NCI-H69 (cell line): ENCODE data around the gene TTYH3.

ENCODE experiments used
- DNase-seq: peaks from one replicate; lab custom pipeline; 2025; lab: John Stamatoyannopoulos, UW

The TTYH3 gene

GRCh38 chr7:2649139-2649838, 17.5 kb downstream of the TTYH3 start:
- no peak for DNase-seq

- DNase-seq, result no peak
Measured at GRCh38 chr7:2649991-2650390, 18.2 kb downstream of the TTYH3 start.

DNA sequence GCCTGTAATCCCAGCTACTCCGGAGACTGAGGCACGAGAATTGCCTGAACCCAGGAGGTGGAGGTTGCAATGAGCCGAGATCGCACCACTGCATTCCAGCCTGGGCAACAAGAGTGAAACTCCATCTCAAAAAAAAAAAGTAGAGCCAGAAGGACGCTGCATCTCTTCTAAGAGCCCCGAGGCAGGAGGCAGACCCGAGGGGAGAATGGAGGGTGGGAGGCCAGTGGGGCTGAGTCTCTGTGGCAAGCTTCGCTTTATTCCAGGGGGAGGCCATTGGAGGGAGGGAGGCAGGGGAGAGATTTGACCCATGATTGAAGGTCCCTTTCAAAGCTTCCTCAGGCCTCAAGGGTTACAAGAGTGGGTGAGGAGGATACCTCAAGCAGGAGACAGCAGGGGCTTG, 18.7 kb downstream of the TTYH3 start:
- no peak for DNase-seq

- DNase-seq, result peak; percentile 22
Measured at GRCh38 chr7:2651336-2651735, 19.6 kb downstream of the TTYH3 start.

GRCh38 chr7:2651847-2652735, 20.3 kb downstream of the TTYH3 start:
- DNase-seq, result no peak

GRCh38 chr7:2652736-2653060, 20.9 kb downstream of the TTYH3 start:
- no peak for DNase-seq

GRCh38 chr7:2654059-2654458, 22.3 kb downstream of the TTYH3 start:
- DNase-seq, result peak; percentile 35

DNA sequence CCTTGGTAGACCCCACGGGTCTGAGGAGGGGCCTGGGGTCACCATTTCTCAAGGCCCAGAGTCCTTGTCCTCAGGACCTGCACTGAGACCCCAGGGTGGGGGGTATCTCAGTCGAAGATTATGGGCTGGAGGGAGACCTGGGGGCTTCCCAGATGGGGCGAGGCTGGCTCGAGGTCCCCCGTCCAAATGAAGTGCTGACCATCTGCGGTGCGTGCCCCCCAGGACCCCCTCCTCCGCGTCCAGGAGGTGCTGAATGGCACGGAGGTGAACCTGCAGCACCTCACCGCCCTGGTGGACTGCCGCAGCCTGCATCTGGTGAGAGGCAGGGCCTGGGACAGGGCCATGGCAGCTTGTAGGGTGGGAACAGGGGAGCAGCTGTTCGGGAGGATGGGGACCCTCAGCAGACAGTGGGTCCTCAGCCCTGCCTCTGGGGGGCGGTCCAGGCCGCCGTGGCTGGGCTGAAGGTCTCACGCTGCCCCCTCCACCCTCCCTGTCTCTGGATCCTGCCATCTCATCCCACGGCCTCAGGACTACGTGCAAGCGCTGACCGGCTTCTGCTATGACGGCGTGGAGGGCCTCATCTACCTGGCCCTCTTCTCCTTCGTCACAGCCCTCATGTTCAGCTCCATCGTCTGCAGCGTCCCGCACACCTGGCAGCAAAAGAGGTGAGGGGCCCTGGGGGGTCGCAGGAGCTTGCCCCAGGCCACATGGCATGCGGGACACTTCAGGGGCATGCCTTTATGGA, 24.3 kb downstream of the TTYH3 start:
- DNase-seq, result no peak

- DNase-seq, result no peak
Measured at GRCh38 chr7:2657208-2657607, 25.4 kb downstream of the TTYH3 start.

- DNase-seq, result no peak
Measured at GRCh38 chr7:2657920-2658671, 26.3 kb downstream of the TTYH3 start.

GRCh38 chr7:2658941-2659340, 27.2 kb downstream of the TTYH3 start:
- DNase-seq, result no peak

DNA sequence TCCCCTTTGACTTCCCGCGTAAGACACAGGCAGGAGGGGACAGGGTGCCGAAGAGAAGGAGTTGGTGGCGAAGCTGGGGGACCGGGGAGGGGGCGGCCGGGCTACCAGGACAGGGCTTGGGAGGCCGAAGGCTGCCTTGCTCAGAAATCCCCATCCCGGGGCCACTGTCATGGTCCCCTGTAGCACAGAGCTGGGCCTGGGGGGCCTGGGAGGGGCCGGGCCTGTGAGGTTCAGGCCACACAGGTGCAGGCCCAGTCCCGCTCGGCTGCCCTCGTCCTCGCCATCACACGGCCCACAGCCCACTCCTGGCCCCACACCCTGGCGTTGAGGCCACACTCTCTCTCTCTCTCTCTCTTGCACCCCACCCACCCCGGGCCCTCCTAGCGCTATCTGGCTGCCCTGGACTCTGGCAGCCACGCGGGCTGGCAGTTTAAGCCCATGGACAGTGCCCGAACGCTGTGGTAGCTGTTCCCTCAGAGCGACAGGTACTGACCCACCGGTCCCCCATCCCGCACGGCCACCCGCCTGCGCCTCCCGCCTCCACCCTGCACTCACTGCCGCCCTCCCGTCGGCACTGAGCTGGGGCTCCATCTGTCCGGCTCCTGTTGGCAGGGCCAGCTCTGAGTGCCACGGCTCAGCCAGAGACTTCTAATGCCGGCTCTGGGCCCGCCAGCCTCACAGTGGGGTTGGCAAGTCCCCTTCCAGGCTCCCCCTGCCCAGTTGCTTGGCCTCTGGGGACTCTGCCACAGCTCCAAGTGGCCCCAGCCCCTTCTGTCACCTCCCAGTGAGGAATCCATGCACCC, 28.0 kb downstream of the TTYH3 start:
- no peak for DNase-seq

GRCh38 chr7:2660359-2661095, 28.7 kb downstream of the TTYH3 start:
- no peak for DNase-seq

GRCh38 chr7:2661096-2661449, 29.3 kb downstream of the TTYH3 start:
- no peak for DNase-seq

GRCh38 chr7:2661602-2662272, 30.0 kb downstream of the TTYH3 start:
- no peak for DNase-seq

GRCh38 chr7:2662273-2663120, 30.7 kb downstream of the TTYH3 start:
- DNase-seq, result no peak

DNA sequence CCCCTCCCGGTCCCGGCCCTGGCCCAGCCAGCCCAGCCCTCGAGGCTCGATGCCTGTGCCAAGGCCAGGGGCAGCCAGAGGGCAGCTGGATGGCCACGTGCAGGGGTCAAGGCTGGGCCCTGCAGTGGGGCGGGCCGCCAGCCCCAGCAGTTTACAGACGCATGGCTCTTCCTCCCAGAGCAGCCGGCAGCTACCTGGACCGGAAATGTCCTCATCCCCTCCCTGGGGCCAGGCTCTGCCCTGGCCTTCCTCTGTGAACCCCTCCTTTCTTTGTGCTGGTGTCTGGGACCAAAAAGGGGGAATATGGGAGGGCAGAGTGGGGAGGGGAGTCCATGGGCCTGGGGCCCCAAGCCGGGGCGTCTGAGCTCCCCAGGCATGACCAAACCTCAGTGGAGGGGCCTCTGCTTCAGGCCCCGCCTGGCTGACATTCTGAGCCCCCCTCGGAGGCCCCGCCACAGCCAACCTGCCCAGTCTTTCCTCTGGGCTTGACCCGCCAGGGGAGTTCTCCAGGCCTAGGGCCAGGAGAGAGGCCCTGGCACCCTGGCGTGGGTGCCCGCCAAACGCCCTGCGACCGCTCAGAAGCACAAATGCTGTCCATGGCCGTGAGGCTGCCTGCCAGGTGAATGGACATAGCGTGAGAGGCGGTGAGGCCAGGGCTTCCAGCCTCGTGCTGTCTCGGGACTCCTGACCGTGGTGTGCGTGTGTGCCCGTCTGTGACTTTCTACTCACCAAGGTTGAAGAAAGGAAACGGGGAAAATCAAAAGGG, 31.5 kb downstream of the TTYH3 start:
- no peak for DNase-seq

DNA sequence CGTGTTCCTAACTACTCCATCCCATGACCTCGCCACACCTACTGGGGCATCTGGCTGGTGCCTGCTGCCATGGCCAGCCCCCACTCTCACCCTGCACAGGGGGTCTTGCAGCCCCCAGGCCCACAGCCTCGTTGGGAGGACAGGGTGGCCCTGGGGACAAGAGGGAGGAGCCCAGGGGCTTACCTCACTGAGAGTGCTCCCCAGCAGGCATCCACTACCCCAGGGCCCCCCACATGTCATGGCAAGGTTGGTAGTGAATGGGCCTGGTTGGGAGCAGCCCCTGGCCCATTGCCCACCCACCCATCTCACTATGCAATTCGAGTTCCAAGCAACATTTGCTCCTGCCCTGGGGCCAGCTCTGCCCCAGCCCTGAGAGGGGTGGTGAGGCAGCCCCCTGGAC, 32.2 kb downstream of the TTYH3 start:
- DNase-seq, result no peak
